GM06990 (cell line): ENCODE data around the gene MRPL9.
"Not testable (repeated sequence)": the region's sequence is repeated elsewhere in the genome, so short reads cannot be mapped to it uniquely, and the experiment has no call there.

Experiments used
- DNase-seq: peaks from one replicate; pipeline ENCODE4 v3.0.0-alpha.2; 2011; ENCODE audit not compliant: insufficient read length; ENCODE audit errors: extremely low read depth
- H3K27me3 ChIP-seq: replicated peaks from 2 replicates; pipeline ENCODE4 v1.6.0; 2011; ENCODE audit warnings: low read length; ENCODE audit not compliant: control insufficient read depth, insufficient read depth
- H3K36me3 ChIP-seq: 2 replicates; pipeline ENCODE4 v1.5.1; 2011; ENCODE audit warnings: low read length; ENCODE audit not compliant: control insufficient read depth, insufficient read depth
- H3K4me3 ChIP-seq: replicated peaks from 2 replicates; pipeline ENCODE4 v1.5.1; 2011; ENCODE audit warnings: low read depth, mild to moderate bottlenecking, control low read depth, low read length
- TF ChIP-seq, protein P1 (sequence below): IDR thresholded peaks from 2 replicates; pipeline ENCODE4 v1.5.1; 2011; ENCODE audit warnings: low read length, control low read depth, mild to moderate bottlenecking, inconsistent platforms; ENCODE audit not compliant: insufficient read depth, poor library complexity, severe bottlenecking

Gene MRPL9

GRCh38 chr1:151737479-151737878 is 25.8 kb downstream of the MRPL9 start:
- TF ChIP-seq, protein P1, sequence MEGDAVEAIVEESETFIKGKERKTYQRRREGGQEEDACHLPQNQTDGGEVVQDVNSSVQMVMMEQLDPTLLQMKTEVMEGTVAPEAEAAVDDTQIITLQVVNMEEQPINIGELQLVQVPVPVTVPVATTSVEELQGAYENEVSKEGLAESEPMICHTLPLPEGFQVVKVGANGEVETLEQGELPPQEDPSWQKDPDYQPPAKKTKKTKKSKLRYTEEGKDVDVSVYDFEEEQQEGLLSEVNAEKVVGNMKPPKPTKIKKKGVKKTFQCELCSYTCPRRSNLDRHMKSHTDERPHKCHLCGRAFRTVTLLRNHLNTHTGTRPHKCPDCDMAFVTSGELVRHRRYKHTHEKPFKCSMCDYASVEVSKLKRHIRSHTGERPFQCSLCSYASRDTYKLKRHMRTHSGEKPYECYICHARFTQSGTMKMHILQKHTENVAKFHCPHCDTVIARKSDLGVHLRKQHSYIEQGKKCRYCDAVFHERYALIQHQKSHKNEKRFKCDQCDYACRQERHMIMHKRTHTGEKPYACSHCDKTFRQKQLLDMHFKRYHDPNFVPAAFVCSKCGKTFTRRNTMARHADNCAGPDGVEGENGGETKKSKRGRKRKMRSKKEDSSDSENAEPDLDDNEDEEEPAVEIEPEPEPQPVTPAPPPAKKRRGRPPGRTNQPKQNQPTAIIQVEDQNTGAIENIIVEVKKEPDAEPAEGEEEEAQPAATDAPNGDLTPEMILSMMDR, result no peak
- Histone ChIP-seq H3K27me3 (no peaks in the 10 kb centered on the region), H3K4me3 (no peak overlapping the region), H3K36me3 (no peaks in the 10 kb centered on the region)
- no peak for DNase-seq

DNA sequence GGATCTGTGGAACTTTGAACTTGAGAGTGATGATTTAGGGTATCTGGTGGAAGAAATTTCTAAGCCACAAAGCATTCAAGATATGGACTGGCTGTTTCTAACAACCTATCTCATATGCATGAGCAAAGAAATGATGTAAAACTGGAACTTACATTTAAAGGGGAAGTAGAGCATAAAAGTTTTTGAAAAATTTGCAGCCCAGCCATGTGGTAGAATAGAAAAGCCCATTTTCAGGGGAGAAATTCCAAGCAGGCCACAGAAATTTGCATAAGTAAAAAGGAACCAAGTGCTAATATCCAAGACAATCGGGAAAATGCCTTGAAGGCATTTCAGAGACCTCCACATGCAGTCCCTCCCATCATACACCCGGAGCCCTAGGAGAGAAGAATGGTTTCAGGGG is 26.3 kb downstream of the MRPL9 start:
- H3K27me3 ChIP-seq, result no peaks in the 10 kb centered on the region; the same call in 1 of the 2 replicates
- no peak overlapping the region for H3K4me3 ChIP-seq
- TF ChIP-seq, protein P1, result no peak
- no peaks in the 10 kb centered on the region for H3K36me3 ChIP-seq
- no peak for DNase-seq

- DNase-seq, H3K27me3 ChIP-seq, H3K4me3 ChIP-seq, H3K36me3 ChIP-seq: not testable (repeated sequence)
Observed at GRCh38 chr1:151733995-151734394, 29.3 kb downstream of the MRPL9 start.

- Histone ChIP-seq H3K36me3 (no peaks in the 10 kb centered on the region), H3K27me3 (no peaks in the 10 kb centered on the region; the same call in 1 of the 2 replicates), H3K4me3 (no peak overlapping the region)
- DNase-seq, result no peak
- TF ChIP-seq, protein P1, result no peak
Observed at GRCh38 chr1:151733126-151733525, 30.2 kb downstream of the MRPL9 start.

DNA sequence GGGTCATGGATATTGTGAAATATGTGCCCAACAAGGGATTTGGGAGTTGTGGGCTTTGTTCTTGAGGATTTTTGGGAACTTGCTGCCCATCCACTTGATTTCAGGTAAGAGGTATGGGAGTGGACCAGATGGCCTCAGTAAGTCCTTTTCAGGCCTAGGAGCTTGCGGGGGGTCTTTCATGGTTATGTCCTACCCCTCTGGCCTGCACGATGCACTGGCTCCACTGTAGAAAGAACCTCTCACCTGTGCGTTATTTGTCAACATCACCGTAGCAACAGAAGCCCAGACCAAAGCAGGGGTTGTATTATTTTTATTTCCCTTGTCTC is 33.4 kb downstream of the MRPL9 start:
- Histone ChIP-seq H3K36me3 (no peaks in the 10 kb centered on the region), H3K4me3 (no peak overlapping the region), H3K27me3 (no peaks in the 10 kb centered on the region; the same call in 1 of the 2 replicates)
- TF ChIP-seq, protein P1, result no peak
- no peak for DNase-seq

GRCh38 chr1:151729157-151729965 is 33.9 kb downstream of the MRPL9 start:
- no peak for DNase-seq
- no peak overlapping the region for H3K4me3 ChIP-seq
- no peaks in the 10 kb centered on the region; the same call in 1 of the 2 replicates for H3K27me3 ChIP-seq
- no peaks in the 10 kb centered on the region for H3K36me3 ChIP-seq
- TF ChIP-seq, protein P1, result no peak
